ENCODE measurements around the gene CNKSR2.

Gene CNKSR2

DNA sequence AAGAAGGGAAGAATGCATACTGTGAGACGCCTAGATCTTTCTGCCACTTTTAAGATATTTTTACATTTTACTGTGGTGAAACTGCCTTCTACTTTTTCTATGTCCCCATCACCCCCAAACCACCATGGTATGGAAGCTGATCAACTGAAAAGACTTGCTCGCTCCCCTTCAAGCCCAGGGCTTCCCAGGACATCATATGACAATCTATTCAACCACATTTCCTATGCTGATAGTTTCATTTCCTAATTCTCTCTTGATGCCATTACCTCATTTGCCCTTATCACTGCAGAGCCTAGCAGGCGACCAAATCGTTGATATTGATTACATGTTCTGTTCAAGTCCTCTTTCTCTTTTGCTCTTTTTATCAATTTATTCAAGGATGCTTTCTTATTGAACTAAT, 324.1 kb downstream of the CNKSR2 start:
- H3K27ac ChIP-seq: no peak overlapping the region
- TF ChIP-seq, protein P1, sequence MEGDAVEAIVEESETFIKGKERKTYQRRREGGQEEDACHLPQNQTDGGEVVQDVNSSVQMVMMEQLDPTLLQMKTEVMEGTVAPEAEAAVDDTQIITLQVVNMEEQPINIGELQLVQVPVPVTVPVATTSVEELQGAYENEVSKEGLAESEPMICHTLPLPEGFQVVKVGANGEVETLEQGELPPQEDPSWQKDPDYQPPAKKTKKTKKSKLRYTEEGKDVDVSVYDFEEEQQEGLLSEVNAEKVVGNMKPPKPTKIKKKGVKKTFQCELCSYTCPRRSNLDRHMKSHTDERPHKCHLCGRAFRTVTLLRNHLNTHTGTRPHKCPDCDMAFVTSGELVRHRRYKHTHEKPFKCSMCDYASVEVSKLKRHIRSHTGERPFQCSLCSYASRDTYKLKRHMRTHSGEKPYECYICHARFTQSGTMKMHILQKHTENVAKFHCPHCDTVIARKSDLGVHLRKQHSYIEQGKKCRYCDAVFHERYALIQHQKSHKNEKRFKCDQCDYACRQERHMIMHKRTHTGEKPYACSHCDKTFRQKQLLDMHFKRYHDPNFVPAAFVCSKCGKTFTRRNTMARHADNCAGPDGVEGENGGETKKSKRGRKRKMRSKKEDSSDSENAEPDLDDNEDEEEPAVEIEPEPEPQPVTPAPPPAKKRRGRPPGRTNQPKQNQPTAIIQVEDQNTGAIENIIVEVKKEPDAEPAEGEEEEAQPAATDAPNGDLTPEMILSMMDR (IDR thresholded peaks at IDR 0.05): no peak
- TF ChIP-seq ZFX (IDR thresholded peaks at IDR 0.05; ENCODE audit: borderline replicate concordance): no peak

DNA sequence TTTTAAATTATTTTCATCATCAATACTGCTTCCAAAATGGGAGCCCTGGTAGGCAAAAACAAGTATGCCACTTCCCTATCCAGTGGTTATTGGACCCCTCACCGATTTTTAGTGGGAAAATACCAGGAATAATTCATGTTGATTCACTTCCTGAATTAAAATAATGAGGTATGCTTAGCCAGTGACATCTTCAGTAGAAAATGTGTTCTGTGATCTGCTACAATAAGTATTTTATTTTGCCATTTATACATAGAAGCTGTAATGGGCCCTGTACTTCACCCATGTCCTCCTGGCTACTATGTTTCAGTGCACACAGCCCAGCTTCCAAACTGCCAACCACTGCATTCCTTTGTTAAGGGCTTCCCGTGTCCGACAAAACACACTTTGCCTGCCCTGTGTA, 324.9 kb downstream of the CNKSR2 start:
- no peak for TF ChIP-seq ZFX (IDR thresholded peaks at IDR 0.05; ENCODE audit: borderline replicate concordance)
- TF ChIP-seq, protein P1 (IDR thresholded peaks at IDR 0.05): no peak
- H3K27ac ChIP-seq: no peak overlapping the region

DNA sequence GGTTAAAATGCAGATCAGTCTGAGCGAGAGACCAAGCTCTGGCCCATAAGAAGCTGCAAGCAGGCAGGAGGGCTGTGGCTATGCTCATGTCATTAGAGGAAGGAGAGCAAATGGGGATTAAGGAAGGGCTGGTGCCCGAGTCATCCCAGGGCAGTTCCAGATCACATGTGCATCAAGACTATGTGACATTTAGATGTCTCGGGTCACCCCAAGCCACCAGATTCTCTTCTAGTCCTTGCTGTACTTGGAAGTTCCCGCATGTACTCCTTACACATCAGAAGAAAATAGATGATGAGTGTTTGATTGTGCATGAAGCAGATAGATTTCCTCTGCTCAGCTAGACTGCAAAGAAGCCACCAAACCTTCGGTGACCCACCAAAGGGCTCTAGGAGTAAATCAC, 326.1 kb downstream of the CNKSR2 start:
- H3K27ac ChIP-seq: no peak overlapping the region
- no peak for TF ChIP-seq ZFX (IDR thresholded peaks at IDR 0.05; ENCODE audit: borderline replicate concordance)
- TF ChIP-seq, protein P1 (IDR thresholded peaks at IDR 0.05): no peak

DNA sequence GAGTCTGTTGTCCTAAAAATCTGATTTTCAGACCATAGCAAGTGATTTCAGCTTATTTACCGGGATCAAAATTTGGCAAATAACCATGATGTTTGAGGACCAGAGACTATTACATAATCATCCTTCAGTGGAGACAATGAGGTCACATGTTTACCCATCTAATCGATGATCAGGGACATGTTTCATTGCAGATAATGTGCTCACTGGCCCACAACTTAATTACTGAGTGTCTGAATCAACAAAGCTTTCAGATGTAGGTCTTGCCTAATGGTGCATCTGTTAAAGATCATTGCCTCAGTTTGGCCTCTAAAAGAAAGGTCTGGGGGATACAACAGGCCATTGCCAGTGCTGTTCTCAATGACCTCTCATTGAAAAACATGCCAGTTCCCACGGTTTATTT, 326.7 kb downstream of the CNKSR2 start:
- TF ChIP-seq, protein P1 (IDR thresholded peaks at IDR 0.05): no peak
- TF ChIP-seq ZFX (IDR thresholded peaks at IDR 0.05; ENCODE audit: borderline replicate concordance): no peak
- H3K27ac ChIP-seq: no peak overlapping the region

DNA sequence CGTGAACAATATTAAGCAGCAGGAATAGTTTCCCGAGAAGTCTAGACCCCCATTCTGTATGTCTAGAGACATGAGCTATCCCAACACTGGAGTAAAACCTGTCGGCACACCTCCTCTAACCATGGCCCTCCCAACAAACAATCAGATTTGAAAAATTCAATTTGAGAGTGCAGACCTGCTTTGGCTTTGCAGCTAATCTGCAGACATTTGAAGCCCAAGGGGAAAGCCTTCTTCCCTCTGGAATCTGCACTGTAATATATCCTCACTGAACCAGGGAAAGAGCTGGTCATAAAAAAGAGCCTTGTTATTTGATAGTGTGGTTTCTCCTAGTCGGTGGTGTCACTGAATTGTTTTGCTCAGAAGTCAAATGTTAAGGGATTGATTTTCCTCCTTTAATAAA, 328.5 kb downstream of the CNKSR2 start:
- TF ChIP-seq, protein P1 (IDR thresholded peaks at IDR 0.05): no peak
- TF ChIP-seq ZFX (IDR thresholded peaks at IDR 0.05; ENCODE audit: borderline replicate concordance): no peak
- H3K27ac ChIP-seq: no peak overlapping the region
